Hepatic stellate cell (primary cell): ENCODE results near the gene SPDYE4.

Experiments
- DNase-seq: peaks from one replicate; pipeline ENCODE4 v3.0.0; 2011; ENCODE audit warnings: low spot score

SPDYE4 gene

DNA sequence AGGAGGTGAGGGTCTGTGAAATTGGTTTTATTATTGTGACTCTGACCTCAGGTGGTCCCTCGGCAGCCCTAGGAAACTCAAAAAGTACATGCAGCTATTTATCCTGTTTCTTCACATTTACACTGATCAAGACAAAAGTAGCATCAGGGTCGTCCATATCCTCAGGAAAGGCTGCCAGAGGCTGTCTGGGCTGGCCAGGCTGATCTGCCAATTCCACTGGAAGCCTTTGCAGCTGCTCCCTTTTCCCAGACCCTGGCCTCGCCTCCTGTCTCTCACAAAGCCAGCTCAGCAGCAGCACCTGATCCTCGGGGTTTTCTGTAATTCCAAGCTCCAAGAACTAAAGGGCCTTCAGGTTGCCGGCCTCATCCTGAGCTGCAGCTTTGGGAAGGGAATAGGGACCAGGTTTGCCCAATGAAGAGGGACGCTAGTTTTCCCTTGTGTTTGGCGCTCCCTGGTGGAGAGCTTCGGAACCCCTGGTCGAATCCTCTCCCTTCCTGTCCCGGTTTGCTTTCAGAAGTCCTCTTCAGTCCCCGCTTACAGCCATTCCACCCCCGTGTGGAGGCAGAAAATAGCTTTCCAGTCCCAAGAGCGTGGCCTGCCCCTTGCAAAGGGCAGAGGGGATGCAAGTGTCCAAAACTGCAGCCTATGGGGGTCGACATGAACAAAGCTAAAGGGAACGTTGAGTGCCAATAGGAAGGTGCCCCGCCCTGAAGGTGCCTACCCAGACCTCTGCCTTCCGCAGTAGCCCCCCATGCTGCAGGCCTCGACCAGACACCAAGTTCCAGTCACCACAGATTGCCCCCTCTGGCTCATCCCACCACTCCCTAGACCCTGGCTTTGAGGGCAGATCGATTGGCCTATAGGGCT is 27.4 kb upstream of the SPDYE4 start:
- peak; percentile 73 for DNase-seq

- DNase-seq, result no peak
Observed at GRCh38 chr17:8782176-8782575, 23.8 kb upstream of the SPDYE4 start.

GRCh38 chr17:8781776-8782175 is 23.4 kb upstream of the SPDYE4 start:
- no peak for DNase-seq

DNA sequence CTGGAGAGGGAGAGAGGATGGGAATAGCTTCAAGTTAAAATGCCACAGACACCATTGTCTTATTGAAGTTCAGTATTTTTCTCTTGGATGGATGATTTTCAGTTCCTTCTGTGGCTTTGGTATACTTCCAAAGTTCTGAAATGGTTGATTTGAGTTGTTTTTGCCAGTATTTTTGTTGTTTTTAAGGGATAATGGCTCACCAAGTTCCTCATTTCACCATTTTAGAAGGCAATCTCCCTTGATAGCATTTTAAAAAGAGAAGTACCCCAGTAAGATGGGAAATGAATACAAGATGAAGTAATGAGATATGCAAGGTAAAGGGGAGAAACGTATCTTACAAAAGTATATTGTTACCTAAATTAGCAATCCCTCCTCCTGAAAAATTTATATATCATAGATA is 18.5 kb upstream of the SPDYE4 start:
- no peak for DNase-seq

GRCh38 chr17:8776248-8776647 is 17.9 kb upstream of the SPDYE4 start:
- DNase-seq, result no peak

GRCh38 chr17:8766731-8767130 is 8.4 kb upstream of the SPDYE4 start:
- no peak for DNase-seq

DNA sequence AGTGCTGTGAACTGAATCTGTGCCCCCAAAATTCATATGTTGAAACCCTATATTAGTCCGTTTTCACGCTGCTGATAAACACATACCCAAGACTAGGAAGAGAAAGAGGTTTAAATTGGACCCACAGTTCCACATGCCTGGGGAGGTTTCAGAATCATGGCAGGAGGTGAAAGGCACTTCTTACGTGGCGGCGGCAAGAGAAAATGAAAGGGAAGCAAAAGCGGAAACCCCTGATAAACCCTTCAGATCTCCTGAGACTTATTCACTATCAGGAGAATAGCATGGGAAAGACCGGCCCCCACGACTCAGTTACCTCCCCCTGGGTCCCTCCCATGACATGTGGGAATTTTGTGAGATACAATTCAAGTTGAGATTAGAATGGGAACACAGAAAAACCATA is 3.7 kb upstream of the SPDYE4 start:
- DNase-seq, result no peak

GRCh38 chr17:8757189-8757588 is 1.2 kb downstream of the SPDYE4 start:
- DNase-seq, result no peak

GRCh38 chr17:8755590-8756255 is 2.6 kb downstream of the SPDYE4 start:
- DNase-seq, result no peak

GRCh38 chr17:8754890-8755289 is 3.5 kb downstream of the SPDYE4 start:
- DNase-seq, result no peak

- no peak for DNase-seq
Observed at GRCh38 chr17:8753976-8754440, 4.3 kb downstream of the SPDYE4 start.

DNA sequence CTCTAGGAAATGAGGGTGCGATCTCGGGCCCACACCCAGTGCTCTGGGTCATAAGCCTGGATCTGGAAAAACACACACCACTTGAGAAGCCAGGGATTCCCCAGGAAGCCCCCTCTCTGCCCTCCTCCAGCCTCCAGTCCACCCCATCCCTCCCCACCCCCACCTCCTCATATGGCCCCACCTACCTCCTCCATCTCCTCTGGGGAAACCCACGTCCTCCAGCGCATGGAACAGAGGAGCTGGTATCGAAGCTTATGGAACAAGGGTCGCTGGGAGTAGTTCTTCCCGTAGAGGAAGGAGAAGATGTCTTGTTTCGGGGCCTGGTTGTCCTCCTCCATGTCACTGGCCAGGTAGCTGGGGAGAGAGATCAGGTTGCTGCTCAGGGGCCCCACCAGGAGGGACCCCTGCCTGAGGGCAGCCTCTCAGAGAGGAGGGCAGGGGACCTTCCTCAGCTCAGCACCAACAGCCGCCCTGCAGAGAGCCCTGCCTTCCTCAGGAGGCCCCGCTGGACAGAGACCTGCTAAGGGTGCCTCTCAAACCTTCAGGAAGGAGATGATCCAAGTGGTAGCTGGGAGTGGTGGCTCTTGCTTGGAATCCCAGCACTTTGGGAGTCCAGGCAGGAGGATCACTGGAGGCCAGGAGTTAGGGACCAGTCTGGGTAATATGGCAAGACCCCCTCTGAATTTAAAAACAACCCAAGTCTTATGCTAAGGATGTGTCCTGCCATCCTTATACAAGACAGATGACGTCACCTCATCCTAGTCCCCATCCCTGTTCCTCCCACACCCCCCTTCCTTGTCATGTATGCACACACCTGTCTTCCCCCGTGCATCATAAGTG is 5.0 kb downstream of the SPDYE4 start:
- DNase-seq, result no peak

GRCh38 chr17:8749616-8750015 is 8.7 kb downstream of the SPDYE4 start:
- no peak for DNase-seq

DNA sequence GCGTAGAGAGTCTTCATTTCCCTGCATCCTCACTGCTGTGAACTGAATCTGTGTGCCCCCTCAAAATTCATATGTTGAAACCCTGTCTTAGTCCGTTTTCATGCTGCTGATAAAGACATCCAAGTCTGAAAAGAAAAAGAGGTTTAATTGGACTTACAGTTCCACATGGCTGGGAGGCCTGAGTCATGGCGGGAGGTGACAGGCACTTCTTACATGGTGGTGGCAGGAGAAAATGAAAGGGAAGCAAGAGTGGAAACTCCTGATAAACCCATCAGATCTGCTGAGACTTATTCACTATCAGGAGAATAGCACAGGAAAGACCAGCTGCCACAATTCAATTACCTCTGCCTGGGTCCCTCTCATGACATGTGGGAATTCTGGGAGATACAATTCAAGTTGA is 10.6 kb downstream of the SPDYE4 start:
- no peak for DNase-seq

- DNase-seq, result no peak
Observed at GRCh38 chr17:8746501-8747236, 11.7 kb downstream of the SPDYE4 start.

- DNase-seq, result peak; percentile 79
Observed at GRCh38 chr17:8745586-8746500, 12.5 kb downstream of the SPDYE4 start.

GRCh38 chr17:8744086-8744785 is 14.1 kb downstream of the SPDYE4 start:
- DNase-seq, result no peak

- no peak for DNase-seq
Observed at GRCh38 chr17:8742819-8743218, 15.5 kb downstream of the SPDYE4 start.

- no peak for DNase-seq
Observed at GRCh38 chr17:8742274-8742673, 16.1 kb downstream of the SPDYE4 start.

- no peak for DNase-seq
Observed at GRCh38 chr17:8741771-8742170, 16.6 kb downstream of the SPDYE4 start.
